HL-60 (cell line): ENCODE measurements around the gene RAI1.

Source experiments
- CTCF ChIP-seq: IDR thresholded peaks from one replicate; pipeline ENCODE4 v1.5.1; 2011; ENCODE audit warnings: low read length, control low read depth, inconsistent platforms; ENCODE audit not compliant: insufficient read depth
- POLR2AphosphoS5 ChIP-seq: IDR thresholded peaks from 2 replicates; pipeline ENCODE4 v1.6.1; 2012; ENCODE audit warnings: low read depth
- REST ChIP-seq: IDR thresholded peaks from 2 replicates; pipeline ENCODE4 v1.6.1; 2012; ENCODE audit warnings: low read depth; ENCODE audit not compliant: insufficient replicate concordance

- TF ChIP-seq CTCF (no peak), POLR2AphosphoS5 (no peak), REST (no peak)
Measured at GRCh38 chr17:17845046-17845775, 164.0 kb downstream of the RAI1 start.
